Body of pancreas (tissue), 4 donors: ENCODE data around the gene TAS2R4.
"Not testable (repeated sequence)": the region's sequence is repeated elsewhere in the genome, so short reads cannot be mapped to it uniquely, and the experiment has no call there.

Experiments
- POLR2A ChIP-seq, 3 donors: fragments of 450-650 bp; IDR thresholded peaks; one replicate each; pipeline ENCODE4 v1.6.1; 2016; ENCODE audit warnings: antibody characterized with exemption in 3 of 3, mild to moderate bottlenecking in 2 of 3
- TF ChIP-seq, protein P1 (sequence below), 7 experiments: fragments of 450-650 bp in 4 of 7; fragments of 200-600 bp in 3 of 7; sonication (generic) in 3 of 7; IDR thresholded peaks; one replicate each; pipeline ENCODE4 v1.5.1; 2016 to 2019; ENCODE audit warnings: antibody characterized with exemption in 7 of 7

DNA sequence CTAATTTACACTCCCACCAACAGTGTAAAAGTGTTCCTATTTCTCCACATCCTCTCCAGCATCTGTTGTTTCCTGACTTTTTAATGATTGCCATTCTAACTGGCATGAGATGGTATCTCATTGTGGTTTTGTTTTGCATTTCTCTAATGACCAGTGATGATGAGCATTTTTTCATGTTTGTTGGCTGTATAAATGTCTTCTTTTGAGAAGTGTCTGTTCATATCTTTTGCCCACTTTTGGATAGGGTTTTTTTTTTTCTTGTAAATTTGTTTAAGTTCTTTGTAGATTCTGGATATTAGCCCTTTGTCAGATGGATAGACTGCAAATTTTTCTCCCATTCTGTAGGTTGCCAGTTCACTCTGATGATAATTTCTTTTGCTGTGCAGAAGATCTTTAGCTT, 46.0 kb downstream of the TAS2R4 start:
- not testable (repeated sequence) for TF ChIP-seq POLR2A (IDR thresholded peaks at IDR 0.05)
- TF ChIP-seq, protein P1, sequence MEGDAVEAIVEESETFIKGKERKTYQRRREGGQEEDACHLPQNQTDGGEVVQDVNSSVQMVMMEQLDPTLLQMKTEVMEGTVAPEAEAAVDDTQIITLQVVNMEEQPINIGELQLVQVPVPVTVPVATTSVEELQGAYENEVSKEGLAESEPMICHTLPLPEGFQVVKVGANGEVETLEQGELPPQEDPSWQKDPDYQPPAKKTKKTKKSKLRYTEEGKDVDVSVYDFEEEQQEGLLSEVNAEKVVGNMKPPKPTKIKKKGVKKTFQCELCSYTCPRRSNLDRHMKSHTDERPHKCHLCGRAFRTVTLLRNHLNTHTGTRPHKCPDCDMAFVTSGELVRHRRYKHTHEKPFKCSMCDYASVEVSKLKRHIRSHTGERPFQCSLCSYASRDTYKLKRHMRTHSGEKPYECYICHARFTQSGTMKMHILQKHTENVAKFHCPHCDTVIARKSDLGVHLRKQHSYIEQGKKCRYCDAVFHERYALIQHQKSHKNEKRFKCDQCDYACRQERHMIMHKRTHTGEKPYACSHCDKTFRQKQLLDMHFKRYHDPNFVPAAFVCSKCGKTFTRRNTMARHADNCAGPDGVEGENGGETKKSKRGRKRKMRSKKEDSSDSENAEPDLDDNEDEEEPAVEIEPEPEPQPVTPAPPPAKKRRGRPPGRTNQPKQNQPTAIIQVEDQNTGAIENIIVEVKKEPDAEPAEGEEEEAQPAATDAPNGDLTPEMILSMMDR (IDR thresholded peaks at IDR 0.05): not testable (repeated sequence)
